ENCODE measurements around the gene KAZN.
"Not testable (repeated sequence)": the region's sequence is repeated elsewhere in the genome, so short reads cannot be mapped to it uniquely, and the experiment has no call there.

Gene KAZN

GRCh38 chr1:14962407-14962806 lies 363.9 kb downstream of the KAZN start:
- no peak for DNase-seq

DNA sequence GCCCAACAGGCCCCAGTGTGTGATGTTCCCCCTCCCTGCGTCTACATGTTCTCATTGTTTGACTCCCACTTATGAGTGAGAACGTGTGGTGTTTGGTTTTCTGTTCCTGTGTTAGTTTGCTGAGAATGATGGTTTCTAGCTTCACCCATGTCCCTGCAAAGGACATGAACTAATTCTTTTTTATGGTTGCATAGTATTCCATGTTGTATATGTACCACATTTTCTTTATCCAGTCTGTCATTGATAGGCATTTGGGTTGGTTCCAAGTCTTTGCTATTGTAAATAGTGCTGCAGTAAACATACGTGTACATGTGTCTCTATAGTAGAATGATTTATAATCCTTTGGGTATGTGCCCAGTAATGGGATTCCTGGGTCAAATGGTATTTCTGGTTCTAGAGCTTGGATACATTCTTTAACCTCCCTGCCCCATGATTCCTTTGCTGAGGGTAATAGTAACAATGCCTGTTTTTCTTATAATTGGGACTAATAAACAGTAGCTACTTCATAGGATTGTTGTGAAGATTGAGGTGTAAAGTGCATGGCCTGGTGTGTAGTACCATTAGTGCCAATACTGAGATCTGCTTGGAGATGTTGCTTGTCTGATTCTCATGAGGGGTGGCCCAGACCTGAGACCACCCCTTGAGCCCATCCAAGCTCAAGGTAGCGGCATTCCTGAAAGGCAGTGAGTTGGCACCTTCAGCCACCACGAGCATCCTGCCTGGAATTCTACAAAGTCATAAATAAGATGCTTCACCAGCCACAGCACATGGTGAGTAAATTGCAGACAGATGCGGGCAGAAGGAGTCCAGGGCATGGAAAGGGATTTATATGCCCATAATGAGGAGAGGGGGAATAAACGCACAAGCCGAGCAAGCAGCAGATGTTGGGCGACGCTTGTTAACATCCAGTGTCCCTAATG lies 365.6 kb downstream of the KAZN start:
- not testable (repeated sequence) for DNase-seq

- DNase-seq: no peak
Measured at GRCh38 chr1:14964711-14965055, 366.2 kb downstream of the KAZN start.

DNA sequence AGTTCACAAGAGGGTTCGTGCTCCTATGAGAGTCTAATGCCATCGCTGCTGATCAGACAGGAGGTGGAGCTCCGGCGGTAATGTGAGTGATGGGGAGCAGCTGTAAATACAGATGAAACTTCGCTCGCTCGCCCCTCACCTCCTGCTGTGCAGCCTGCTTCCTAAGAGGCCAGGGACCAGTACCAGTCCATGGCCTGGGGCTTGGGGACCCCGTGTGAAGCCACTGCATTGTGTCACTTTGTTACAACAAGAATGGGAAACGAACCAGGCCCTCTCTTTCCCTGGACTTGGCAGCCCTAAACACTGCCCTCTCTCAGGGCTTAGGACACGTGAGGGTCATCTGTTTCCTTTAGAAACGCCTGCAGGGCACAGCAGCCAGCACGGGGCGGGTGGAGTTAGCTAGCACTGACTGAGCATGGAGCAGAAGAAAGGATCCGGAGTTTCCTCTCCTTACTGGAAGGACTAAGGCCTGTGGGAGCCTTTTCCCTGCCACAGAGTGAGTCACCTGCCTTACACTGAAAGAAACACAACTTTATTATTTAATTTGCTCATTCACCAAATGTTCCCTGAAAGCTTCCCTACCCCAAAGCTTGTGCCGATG lies 369.9 kb downstream of the KAZN start:
- no peak for DNase-seq

DNA sequence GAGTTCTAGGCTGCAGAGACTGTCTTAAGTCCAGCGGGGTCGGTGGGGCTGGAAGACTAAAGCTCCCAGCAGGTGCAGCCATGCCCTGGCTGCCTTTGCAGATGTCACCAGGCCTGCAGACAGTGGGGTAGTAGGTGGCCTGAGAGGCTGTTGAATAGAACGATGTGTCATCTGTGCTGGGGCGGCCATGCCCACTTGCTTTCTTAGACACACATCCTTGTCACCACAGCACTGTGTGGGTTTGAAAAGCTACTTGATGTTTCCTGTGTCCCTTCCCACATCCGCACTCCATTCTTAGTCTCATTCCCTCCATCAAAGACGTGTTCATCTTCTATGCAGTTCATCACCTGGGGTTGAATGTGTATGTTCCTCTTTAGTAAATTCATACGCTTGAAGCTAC lies 370.5 kb downstream of the KAZN start:
- peak in 2 of 5 experiments; percentile 23 to 87 for DNase-seq

DNA sequence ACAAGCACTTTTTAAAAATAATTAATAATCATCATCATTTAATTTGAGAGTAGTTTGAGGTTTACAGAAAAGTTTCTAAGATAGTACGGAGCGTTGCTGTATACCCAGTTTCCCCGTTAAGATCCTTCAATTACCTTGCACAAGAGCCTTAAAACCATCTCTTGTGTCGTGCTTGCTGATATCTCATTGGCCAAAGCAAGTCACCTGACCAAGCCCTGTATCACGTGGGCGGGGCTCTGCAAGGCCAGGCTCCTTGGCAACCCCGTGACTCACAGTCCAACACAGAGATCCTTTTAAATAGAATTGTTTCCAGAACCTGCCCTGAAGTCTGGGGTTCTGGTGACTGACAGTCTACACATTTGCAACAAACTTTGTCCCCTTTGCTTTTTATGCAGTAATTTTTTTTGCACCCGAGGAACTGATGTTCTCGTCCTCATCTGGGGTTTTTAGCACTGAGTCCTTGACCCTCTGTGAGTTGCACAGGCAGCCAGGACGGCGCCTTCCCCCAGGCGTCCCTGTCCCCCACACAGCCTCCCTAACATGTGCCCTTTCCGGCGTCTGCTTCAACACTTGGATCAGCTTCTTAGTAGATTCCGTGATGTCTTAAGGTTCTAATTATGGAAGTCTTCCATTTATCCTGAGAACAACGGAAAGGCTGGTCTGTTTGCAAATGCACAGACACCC lies 371.8 kb downstream of the KAZN start:
- DNase-seq: peak in 1 of 5 experiments; percentile 38

GRCh38 chr1:14970799-14971141 lies 372.3 kb downstream of the KAZN start:
- no peak for DNase-seq

DNA sequence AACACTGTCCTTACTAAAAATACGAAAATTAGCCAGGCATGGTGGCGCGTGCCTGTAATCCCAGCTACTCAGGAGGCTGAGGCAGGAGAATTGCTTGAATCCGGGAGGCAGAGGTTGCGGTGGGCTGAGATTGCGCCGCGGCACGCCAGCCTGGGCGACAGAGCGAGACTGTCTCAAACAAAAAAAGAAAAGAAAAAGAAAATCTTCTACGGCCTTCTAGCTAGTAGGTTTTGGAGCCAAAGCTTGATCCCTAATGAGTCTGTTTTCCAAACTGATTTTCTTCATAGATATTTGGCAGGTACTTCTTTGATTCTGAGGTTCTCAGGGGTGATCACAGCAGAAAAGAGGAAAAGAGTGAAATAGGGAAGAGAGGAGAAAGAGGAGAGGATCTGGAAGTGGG lies 372.7 kb downstream of the KAZN start:
- no peak for DNase-seq

DNA sequence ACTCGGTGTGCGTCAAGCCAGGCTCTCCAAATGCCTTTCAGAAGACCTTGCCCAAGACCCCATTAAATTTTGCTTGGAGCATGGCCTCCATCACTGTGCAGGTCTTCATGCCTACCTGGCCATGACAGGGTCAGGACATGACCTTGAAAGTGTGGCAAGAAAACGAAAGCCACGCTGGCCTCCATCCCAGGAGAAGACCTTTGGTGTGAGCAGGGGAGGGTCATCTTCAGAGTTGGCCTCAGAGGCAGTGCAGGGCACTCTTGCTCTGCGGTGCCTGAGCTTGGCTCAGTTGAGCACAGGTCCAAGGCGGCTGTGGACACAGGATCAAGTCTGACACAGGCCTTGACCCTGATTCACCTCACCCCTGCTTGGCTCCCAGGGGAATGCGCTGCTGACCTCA lies 373.6 kb downstream of the KAZN start:
- no peak for DNase-seq

GRCh38 chr1:14973773-14974172 lies 375.3 kb downstream of the KAZN start:
- DNase-seq: no peak

GRCh38 chr1:14974361-14974760 lies 375.9 kb downstream of the KAZN start:
- DNase-seq: no peak

DNA sequence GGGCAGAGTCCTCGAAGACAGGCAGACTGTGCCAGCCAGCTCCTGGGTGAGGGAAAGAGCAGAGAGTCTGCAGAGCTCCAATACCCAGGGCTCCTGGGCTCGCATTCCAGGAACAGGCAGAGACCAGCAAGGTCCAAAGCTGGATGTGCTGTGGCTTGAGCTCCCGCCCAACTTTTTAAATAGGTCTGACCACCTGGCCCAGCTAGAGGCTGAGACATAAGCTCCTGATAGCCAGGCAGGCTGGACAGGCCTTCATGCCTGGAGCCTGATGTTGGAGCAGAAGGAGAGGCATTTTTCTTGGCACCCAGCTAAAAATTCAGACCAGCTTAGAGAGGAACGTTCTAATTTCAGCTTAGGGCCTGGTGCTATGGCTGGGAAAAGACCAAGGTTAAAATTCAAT lies 376.6 kb downstream of the KAZN start:
- DNase-seq: no peak

- DNase-seq: no peak
Measured at GRCh38 chr1:14976256-14976655, 377.8 kb downstream of the KAZN start.

DNA sequence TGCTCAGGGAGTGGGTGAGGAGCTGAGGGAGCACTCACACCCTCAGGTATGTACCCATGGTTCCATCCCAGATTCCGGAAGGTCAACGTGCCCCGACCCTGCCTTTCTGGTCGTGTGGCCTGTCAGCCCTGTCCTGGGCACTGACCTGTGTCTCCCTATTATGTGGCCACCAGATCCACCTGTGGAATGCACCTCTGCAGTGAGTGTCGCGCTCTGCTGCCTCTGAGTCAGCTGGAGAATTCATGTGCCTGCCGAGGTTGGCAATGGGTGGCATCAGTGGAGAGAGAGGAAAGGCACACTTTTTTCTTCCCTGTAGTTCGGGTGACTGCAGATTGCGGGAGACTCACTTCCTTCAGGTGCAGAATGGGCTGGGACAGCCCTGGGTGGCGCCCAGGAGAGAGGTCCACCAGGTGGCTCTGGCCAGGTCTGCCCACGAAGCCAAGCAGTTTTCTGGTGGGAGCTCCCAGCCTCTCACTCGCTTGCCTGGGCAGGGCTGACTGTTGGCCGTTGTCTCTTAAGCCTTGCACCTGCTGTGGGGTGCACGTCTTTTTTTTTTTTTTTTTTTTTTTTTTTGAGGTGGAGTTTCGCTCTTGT lies 378.9 kb downstream of the KAZN start:
- no peak for DNase-seq

DNA sequence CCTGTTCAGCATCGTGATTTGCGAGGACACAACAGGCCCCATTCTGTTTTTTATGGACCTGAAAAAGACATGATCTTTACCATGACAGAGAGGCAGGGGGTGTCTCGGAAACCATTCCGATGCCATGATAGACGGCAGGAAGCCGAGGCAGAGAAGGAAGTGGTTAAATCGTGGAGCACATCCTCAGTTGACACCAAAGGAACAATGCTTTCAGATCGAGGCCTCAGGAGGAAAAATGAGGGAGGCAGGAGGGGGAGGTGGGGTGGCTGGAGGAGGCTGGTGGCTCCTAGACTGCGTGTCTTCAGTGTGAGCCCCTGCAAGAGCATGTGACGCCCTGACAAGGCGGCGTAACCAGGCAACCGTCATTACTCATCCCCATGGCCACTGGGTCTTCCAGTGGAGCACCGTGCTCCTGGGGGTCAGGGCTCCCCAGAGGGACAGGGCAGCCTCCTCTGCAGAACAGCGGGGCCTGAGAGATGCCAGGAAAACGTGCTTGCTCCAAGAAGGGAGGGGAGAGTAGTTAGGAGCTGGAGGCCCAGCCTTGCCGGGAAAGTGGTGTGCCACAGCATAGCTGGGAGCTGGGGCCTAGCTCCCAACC lies 382.2 kb downstream of the KAZN start:
- DNase-seq: peak in 1 of 5 experiments; percentile 5

DNA sequence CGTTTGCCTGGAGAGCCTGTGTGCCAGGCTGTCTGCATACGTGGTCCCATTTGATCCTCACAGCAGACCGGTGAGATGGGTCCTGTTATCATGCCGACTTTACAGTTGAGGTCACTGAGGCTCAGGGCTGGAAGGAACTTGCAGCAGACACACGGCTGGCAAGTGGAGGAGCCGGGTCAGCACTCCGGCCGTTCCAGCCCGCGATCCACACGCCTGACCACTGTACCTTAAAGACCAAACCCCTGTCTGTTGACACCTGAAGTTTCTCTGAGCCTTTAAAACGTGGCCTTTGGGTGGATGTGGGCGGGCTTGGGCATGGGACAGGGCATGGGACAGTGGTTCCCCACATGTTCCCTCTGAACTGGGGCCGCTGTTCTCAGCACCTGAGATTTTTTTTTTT lies 383.5 kb downstream of the KAZN start:
- DNase-seq: no peak

DNA sequence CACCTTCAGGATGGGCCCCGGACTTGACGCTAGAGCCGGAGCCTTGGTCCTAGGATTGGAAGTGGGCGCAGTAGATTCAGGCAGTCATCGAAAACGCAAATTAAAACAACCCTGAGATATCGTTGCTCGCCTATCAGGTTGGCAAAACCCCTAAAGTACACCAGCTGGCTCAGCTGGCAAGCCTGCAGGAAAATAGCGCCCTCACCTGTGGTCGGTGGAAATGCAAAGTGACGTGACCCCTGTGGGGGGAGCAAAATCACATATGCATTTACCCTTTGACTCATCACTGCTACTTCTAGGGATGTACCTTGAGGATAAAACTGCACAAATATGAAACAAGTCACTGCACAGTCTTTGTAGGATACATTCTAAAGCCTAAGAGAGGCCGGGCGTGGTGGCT lies 384.8 kb downstream of the KAZN start:
- peak in 1 of 5 experiments; percentile 16 for DNase-seq

- no peak for DNase-seq
Measured at GRCh38 chr1:14986168-14986567, 387.7 kb downstream of the KAZN start.

DNA sequence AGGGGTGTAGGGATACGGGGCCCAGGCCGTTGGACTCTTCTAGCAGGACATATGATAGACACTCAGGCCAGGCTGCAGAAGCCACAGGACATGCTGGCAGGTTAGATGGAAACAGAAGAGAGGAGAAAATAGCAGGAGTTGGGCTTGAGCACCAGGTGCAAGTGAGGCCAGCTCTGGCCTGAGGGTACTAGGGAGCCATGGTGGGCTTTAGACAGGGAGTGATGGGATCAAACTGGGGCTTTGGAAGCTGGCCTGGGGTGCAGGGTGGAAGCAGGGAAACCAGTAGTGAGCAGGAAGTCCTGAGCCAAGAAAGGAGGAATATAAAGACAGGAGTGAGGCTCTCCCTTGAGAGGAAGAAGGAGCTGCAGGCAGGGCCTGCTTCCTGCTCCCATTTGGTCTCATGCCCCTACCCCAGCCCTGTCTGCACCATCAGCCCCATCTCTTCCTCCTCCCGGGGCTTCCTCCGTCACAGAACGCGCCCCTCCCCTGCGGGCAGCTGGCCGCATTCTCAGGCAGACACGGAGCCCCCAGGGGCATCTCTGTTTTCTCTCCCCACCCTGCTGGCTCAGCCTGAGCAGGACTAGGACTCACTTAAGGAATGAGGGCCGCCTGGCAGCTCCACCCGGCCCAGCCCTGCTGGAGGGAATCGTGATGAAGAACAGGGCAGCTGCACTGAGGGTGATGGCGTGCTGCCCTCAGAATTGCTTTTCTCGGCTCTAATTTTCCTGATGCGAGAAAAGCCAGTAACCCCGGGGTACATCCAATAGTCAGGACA lies 389.5 kb downstream of the KAZN start:
- DNase-seq: no peak

DNA sequence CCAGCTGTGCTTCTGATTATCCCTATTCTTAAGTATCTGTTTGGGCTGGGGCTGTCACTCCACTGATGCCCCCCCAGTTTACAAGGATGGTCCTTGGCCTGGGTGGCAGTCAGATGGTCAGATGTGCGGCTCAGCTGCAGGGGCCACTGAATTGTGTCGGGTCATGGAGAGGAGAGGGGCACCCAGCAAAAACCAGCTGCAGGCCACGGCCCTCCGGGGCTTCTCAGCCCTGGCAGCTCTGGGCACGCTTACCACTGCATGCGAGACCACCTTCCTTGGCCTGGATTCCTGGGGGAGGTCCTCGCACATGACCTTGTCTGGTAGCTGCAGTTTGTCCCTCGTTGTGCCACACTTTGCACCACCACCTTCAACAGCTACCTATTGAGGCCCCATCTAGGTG lies 390.2 kb downstream of the KAZN start:
- no peak for DNase-seq

DNA sequence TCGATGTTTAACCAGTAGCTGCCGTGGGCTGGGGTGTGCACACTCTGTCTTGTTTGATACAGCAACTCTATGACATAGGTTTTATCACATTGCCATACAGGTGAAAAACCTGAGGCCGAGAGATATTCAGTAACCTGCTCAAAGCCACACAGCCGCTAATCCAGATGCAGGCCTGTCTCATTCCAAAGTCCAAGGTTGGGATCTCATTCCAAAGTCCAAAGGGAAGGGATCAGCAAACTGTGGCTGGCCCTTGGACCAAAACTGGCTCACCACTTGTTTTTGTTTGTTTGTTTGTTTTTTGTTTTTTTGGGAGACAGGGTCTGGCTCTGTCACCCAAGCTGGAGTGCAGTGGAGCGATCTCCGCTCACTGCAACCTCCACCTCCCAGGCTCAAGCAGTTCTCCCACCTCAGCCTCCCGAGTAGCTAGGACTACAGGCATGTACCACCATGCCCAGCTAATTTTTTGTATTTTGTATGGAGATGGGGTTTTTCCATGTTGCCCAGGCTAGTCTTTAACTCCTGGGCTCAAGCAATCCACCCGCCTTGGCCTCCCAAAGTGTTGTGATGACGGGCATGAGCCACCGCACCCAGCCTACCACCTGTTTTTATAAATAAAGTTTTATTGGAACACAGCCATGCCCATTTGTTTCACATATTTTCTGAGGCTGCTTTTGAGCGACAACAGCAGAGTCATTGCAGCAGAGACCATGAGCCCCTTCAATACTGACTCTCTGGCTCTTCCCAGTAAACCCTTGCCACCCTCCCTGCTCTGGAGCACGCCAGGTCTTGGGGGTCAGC lies 391.6 kb downstream of the KAZN start:
- no peak for DNase-seq

Measured in T-helper 2 cell (primary cell).